Activated CD8-positive, alpha-beta T cell treated with anti-CD3 and anti-CD28 coated beads, Interleukin-2, amount 10 ng/mL, durations not matched to agents 7 days and 5 days (primary cell): ENCODE results near the gene HOXA10. TPM values are rescaled to one million over a fixed set of nuclear protein-coding genes. Genes with fewer than 3 reads are reported as not detected.

ENCODE experiments used
- ATAC-seq: fragments of 150-1000 bp; cut with Tn5 transposase; one replicate; pipeline ENCODE4 v1.10.0; 2021; ENCODE audit warnings: moderate library complexity
- CTCF ChIA-PET: fragments of 350-600 bp; sonication (Branson Sonifier 250); formaldehyde crosslinking; loops from one replicate; lab custom pipeline; 2021; ENCODE audit warnings: antibody characterized with exemption; lab: Charles Lee
- POLR2A ChIA-PET: fragments of 350-600 bp; sonication (Branson Sonifier 250); formaldehyde crosslinking; loops from one replicate; lab custom pipeline; 2021; ENCODE audit warnings: antibody characterized with exemption; lab: Charles Lee
- DNase-seq: peaks from one replicate; pipeline ENCODE4 v3.0.0-alpha.2; 2020
- H3K27ac Mint-ChIP-seq: one replicate; pipeline ENCODE4 v1.8.0; 2021; ENCODE audit warnings: mild to moderate bottlenecking, mixed read lengths
- H3K27me3 Mint-ChIP-seq: one replicate; pipeline ENCODE4 v1.8.0; 2021; ENCODE audit warnings: low read depth, mixed read lengths
- H3K36me3 Mint-ChIP-seq: one replicate; pipeline ENCODE4 v1.8.0; 2021; ENCODE audit warnings: low read depth, mixed read lengths
- H3K4me1 Mint-ChIP-seq: one replicate; pipeline ENCODE4 v1.8.0; 2021; ENCODE audit warnings: low read depth, mixed read lengths
- H3K4me3 Mint-ChIP-seq: one replicate; pipeline ENCODE4 v1.8.0; 2021; ENCODE audit warnings: mild to moderate bottlenecking, mixed read lengths
- H3K9me3 Mint-ChIP-seq: one replicate; pipeline ENCODE4 v1.8.0; 2022; ENCODE audit warnings: mixed read lengths; ENCODE audit not compliant: insufficient read depth
- total RNA-seq, 2 experiments: library from RNA; stranded (reverse); gene quantifications; one replicate each; pipeline ENCODE4 v1.2.3, GENCODE V29; 2021

Gene HOXA10
- total RNA-seq, 2 experiments from 2014 or later = not detected

DNA sequence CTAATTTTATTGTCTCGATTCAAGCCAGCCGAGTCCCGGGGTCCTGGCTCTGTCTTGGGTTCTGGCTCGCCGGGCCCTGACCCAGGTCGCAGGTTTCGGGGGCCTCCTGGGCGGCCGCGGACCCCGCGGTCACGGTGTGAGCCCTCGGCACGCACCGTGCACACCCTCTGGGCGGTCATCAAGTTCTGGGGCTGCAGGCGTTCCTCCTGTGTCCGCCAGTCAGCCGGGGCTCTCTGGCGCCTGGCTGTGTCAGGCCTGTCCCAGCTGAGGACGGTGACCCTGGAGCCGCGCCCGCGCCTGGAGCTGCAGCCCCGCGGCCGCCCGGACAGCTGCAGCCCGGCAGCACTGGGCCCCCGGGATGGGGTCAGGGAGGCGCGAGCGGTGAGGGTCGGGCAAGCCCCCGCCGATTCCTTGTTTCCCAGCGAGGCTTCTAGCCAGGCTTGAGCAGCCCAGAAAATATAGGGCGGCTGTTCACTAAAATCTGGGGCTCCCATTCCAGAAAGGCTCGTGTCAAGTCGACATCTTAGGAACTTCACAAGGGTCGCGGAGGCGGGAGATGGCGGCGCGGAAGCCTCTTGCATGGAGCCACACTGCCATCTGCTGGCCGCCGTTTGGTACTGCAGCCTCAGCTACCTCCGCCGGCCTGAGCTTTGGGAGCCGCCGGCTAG, 13.4 kb downstream of the HOXA10 start:
- ChIA-PET CTCF (interaction anchor here (0.7 to 4.7 kb wide), 25 partner anchors 8 to 790 kb away, joined by 3 to 85 read pairs (median 4); partner anchors contain the start of genes HOXA3 and HOXA5), POLR2A (no interaction called here)
- Mint-ChIP-seq H3K36me3 (peaks cover 9% of the 10 kb centered on the region), H3K9me3 (no peaks in the 10 kb centered on the region), H3K4me3 (peak overlapping the region; percentile 65), H3K4me1 (peaks cover 17% of the 10 kb centered on the region), H3K27ac (no peak overlapping the region), H3K27me3 (peaks cover 77% of the 10 kb centered on the region)
- peak; percentile 74 for ATAC-seq
- peak; percentile 85 for DNase-seq

DNA sequence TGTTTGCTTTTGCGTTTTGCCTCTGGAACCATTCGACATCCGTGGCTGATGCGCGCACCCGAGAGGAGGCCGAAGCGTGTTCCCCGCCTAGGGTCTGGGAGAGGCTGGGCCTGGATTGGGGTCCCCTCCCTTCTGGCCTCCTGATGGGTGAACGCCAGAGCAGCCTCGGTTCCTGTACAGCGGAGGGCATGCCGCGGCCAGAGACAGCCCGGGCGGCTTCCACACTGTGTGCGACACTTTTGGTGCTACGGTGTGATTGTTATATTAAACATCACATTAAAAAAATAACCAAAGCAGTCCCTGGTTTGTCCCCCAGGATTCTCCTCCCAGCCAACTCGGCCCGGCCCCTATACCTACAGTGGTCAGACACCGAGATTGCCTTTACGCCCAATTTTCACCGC, 14.0 kb downstream of the HOXA10 start:
- no peaks in the 10 kb centered on the region for H3K9me3 Mint-ChIP-seq
- peaks cover 18% of the 10 kb centered on the region for H3K4me1 Mint-ChIP-seq
- ChIA-PET POLR2A (no interaction called here), CTCF (interaction anchor here (1.1 to 4.7 kb wide), 19 partner anchors 10 to 790 kb away, joined by 3 to 85 read pairs (median 5); partner anchors contain the start of gene HOXA5)
- no peak for DNase-seq
- peaks cover 78% of the 10 kb centered on the region for H3K27me3 Mint-ChIP-seq
- H3K27ac Mint-ChIP-seq = no peak overlapping the region
- peaks cover 10% of the 10 kb centered on the region for H3K36me3 Mint-ChIP-seq
- peak; percentile 22 for ATAC-seq
- peak overlapping the region; percentile 20 for H3K4me3 Mint-ChIP-seq

DNA sequence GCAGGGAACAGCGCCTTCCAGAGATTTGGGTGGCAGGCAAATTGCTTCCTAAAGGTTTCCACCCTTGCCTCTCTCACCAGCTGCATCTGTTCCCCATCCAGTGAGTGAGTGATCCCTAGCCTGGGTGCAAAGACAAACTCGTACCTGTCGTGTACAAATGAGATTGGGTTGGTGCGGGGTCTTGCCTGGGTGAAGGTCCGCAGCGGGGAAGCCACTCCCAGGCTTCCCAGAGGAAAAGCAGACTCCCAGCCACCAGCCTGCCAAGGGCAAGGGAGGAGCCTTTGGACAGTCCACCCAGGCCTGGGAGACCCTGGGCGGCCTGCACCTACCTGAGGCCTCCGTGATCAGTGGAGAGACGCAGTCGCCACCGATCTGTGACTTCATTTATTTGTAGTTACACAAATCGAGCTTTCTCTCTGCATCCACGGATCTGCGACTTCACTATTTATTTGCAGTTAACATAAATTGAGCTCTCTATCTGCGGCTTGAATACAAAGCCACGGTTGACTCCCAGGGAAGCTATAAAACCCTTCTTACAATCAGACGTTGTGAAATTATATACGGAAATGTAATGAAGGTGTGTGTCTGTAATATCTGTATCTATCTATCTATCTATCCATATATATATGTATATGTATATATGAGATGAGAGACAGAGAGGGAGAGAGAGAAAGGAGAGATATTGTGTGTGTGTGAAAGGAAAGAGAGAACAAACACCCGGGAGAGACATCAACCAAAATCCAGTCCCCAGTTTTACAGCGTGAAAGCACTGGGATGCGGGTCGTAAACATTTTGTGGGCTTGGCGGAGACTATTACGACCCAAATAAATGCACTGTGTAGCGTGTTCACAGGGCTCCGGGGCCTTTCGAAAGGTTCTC, 14.6 kb downstream of the HOXA10 start:
- Mint-ChIP-seq H3K4me1 (peaks cover 21% of the 10 kb centered on the region), H3K9me3 (no peaks in the 10 kb centered on the region), H3K36me3 (peaks cover 13% of the 10 kb centered on the region), H3K27me3 (peaks cover 80% of the 10 kb centered on the region), H3K4me3 (peak overlapping the region; percentile 20), H3K27ac (no peak overlapping the region)
- CTCF ChIA-PET = interaction anchor here (0.7 to 1.8 kb wide), 9 partner anchors 9 to 790 kb away, joined by 3 to 6 read pairs (median 3); no protein-coding TSS in a partner anchor
- ATAC-seq (no peak), DNase-seq (no peak)
- POLR2A ChIA-PET = no interaction called here

DNA sequence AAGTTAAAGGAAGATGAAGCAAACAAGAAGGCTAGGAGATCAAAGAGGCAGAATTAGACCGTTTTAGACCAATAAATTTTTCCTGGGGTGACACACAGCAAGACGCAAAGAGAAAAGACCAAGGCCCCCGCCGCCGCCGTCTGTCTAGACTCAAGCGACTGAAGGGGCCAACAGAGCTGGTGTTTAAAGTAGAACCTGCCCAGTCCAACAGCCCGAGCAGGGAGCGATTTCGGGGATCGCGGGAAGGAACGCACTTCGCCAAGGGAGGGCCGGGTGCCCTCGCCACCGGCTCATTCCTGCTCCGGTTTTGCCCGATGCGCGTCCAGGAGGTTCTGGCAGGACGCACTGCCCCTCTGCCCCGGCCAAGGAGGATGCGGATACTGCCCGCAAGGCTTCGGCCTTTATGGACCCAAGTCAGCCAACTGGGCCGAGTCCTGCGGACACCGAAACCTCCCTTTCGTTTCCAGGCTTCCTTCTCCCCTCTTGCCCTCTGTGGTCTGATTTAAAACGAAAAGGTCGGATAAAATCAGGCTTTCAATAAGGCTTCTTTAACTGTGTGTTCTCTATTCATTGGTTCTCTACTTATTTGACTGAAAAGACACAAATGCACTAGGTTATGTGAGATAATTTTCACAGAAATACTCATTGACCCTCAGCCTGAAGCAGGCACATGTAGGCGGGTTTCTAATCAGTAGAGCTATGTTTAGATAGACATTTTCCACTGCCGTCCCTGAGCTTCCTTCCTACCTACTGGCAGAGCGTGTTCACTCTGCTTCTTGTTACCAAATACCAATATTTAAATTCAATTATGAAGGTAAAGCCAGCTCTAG, 15.5 kb downstream of the HOXA10 start:
- Mint-ChIP-seq H3K4me3 (peak overlapping the region; percentile 42), H3K9me3 (no peaks in the 10 kb centered on the region), H3K27me3 (peaks cover 81% of the 10 kb centered on the region), H3K27ac (no peak overlapping the region), H3K4me1 (peaks cover 23% of the 10 kb centered on the region), H3K36me3 (peaks cover 10% of the 10 kb centered on the region)
- ATAC-seq = no peak
- ChIA-PET CTCF (interaction anchor here (0.7 to 1.8 kb wide), 10 partner anchors 9 to 789 kb away, joined by 3 to 6 read pairs (median 4); no protein-coding TSS in a partner anchor), POLR2A (no interaction called here)
- no peak for DNase-seq

DNA sequence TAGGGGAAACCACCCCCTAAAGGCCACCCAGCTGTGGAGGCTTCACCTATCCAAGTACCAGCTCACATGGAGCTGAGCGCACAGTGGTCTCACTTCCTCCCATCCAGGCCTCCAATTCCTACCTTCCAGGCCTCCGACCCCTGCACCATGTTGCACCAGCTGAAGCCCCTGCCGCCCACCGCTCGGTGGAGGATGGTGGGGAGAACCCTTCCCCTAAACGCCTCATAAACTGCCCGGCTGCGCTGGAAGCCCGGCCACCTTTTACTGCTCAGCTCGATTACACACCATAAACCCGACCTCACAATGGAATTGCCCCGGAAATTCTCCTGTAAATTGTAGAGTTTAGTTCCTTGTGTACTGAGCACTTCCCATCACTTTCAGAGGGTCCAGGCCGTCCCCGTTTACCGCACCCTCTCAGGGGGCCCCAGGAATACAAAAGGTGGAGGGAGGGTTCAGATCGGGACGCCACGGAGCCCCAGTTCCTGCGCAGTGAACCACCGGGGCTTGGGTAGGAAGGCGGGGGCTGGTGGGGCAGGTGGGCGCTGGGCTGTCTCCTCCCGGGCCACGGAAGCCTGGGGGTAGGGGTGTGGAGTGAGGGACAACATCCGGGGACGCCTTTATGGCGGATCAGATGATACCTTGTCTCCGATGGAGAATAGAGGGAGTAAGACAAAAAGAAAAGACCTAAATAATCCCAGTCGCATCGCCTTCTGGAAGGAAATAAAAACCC, 16.3 kb downstream of the HOXA10 start:
- CTCF ChIA-PET = interaction anchor here (0.8 to 1.8 kb wide), 5 partner anchors 22 to 788 kb away, joined by 3 to 5 read pairs (median 4); partner anchors contain the start of gene EVX1
- H3K4me1 Mint-ChIP-seq = peaks cover 23% of the 10 kb centered on the region
- H3K36me3 Mint-ChIP-seq = peaks cover 10% of the 10 kb centered on the region
- no peaks in the 10 kb centered on the region for H3K9me3 Mint-ChIP-seq
- no peak overlapping the region for H3K27ac Mint-ChIP-seq
- POLR2A ChIA-PET = no interaction called here
- ATAC-seq (no peak), DNase-seq (no peak)
- H3K4me3 Mint-ChIP-seq = peak overlapping the region; percentile 45
- H3K27me3 Mint-ChIP-seq = peaks cover 81% of the 10 kb centered on the region

DNA sequence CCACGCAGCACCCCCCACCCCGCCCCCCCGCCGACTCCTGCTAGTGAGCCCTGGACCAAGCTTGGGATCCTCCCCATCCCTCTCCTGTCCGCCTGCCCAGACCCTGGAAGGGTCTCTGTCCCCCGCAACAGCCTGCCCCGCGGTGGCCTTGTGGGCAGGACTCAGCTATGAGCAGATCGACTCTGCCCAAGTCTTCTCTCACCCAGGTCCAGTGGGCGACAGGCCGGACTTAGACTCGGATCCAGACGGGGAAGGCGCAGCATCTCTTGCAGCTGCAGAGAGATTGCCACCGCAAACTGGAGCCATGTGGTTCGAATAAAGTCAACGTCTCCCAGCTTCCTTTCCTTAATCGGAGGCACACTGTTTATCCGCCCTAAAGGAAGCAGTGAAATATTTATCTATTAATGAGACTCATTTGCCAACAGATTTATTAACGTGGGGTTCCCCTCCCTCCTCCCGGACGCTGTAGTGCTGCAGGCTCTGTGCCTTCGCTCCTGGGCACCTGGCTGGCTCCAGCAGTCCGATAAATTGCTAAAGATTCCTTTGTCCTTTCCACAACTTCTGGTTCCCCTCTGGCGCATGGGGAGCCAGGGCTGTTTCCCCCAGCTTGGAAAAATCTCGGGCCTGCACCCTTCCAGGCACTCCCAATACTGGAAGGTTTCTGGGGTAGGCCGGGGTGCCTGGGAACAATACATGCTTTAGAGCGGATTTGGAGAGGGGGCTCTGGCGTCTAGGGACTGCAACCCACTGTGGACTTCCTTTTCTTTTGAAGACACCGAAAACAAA, 17.0 kb downstream of the HOXA10 start:
- H3K36me3 Mint-ChIP-seq = peaks cover 10% of the 10 kb centered on the region
- DNase-seq (no peak), ATAC-seq (no peak)
- H3K27ac Mint-ChIP-seq = peak overlapping the region; percentile 76
- ChIA-PET POLR2A (no interaction called here), CTCF (interaction anchor here (0.8 to 1.7 kb wide), 2 partner anchors 23 to 85 kb away, joined by 3 to 4 read pairs; partner anchors contain the start of gene EVX1)
- H3K4me3 Mint-ChIP-seq = peak overlapping the region; percentile 45
- peaks cover 25% of the 10 kb centered on the region for H3K4me1 Mint-ChIP-seq
- no peaks in the 10 kb centered on the region for H3K9me3 Mint-ChIP-seq
- H3K27me3 Mint-ChIP-seq = peaks cover 81% of the 10 kb centered on the region

DNA sequence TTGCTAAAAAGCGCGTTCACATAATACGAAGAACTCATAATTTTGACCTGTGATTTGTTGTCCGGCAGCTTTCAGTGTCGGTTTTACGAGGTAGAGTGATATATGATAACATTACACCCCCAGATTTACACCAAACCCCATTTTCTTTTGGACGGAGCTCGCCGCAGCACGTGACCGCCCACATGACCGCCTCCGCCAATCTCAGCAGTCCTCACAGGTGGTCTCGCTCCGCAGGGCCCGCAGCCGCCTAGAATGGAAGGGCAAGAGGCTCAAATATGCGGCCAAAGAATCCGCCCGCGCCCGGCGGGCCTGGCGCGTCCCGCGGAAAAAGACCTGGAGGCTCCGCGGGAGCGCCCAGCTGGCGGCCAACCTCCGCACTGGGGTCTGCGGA, 17.6 kb downstream of the HOXA10 start, which contains the start of gene HOXA7:
HOXA7 (minus strand) TSS at position 168 of the 391 bp plus-strand sequence; CDS start at position 38, 130 bp downstream.
- CTCF ChIA-PET = interaction anchor here (1.7 kb wide), 1 partner anchor 86 kb away, joined by 4 read pairs; the partner anchor contains the start of gene EVX1
- Mint-ChIP-seq H3K27me3 (peaks cover 86% of the 10 kb centered on the region), H3K4me1 (peaks cover 31% of the 10 kb centered on the region), H3K27ac (peak within 1 kb of the TSS; percentile 76), H3K4me3 (peak within 1 kb of the TSS; percentile 49), H3K9me3 (no peaks in the 10 kb centered on the region), H3K36me3 (peaks cover 10% of the 10 kb centered on the region)
- DNase-seq (no peak), ATAC-seq (no peak)
- POLR2A ChIA-PET = no interaction called here

DNA sequence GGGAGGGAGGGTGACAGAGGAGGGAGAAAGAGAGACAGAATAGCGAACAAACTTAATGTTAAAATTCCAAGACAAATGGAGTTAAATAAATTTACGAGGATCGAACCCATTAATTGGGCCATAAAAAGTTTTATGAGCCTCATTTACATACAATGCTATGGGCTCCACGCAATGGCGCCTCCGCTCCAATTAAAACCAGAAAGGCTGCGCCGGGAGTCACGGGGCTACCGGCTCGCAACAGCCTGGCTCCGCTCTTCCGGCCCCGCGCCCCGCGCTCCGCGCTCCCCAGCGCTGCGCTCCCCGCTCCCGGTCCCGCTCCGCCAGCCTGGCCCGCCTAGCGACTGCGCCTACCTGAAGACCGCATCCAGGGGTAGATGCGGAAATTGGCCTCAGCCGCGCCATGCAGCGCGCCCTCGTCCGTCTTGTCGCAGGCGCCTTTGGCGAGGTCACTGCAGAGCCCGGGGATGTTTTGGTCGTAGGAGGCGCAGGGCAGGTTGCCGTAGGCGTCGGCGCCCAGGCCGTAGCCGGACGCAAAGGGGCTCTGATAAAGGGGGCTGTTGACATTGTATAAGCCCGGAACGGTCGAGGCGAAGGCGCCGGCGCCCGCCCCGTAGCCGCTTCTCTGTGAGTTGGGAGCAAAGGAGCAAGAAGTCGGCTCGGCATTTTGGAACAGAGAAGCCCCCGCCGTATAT, 18.2 kb downstream of the HOXA10 start:
- POLR2A ChIA-PET = interaction anchor here (0.6 kb wide), 1 partner anchor 587 kb away, joined by 3 read pairs; no protein-coding TSS in a partner anchor
- ATAC-seq = no peak

DNA sequence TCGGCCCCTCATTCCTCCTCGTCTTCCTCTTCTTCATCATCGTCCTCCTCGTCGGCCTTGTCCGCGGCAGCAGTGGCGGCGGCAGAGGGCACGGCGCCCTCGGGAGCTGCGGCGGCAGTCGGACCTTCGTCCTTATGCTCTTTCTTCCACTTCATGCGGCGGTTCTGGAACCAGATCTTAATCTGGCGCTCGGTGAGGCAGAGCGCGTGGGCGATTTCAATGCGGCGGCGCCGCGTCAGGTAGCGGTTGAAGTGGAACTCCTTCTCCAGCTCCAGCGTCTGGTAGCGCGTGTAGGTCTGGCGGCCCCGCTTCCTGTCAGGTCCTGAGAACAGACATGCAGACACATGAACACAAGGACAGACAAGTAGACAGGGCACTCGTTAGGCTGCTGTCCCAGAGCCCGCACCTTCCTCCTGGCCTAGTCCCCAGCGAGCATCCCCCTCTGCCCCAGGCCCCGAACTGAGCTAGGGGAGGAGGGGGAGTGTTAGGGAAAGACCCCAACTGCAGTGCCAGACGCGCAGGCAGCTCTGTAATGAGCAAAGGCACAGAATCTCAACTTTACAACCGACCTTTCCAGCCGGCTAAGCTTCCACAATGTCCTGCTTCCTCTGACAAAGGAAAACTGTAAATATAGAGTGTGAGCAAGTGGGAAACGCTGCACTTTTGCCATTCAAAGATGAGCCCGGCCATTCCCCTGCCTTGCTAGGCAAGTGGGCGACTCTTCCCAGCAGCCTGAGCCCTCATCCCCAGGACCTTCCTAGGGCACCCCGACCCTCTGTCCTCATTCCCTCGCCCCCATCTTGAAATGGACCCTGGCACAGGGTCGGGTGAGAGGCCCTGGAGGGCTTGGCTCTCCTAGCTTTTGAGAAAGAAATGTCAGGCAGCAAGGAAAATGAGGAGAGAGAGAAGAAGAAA, 19.0 kb downstream of the HOXA10 start:
- POLR2A ChIA-PET = interaction anchor here (0.6 kb wide), 1 partner anchor 588 kb away, joined by 3 read pairs; no protein-coding TSS in a partner anchor
- Mint-ChIP-seq H3K9me3 (no peaks in the 10 kb centered on the region), H3K27ac (peak overlapping the region; percentile 69), H3K27me3 (peaks cover 92% of the 10 kb centered on the region), H3K4me1 (peaks cover 42% of the 10 kb centered on the region), H3K4me3 (peak overlapping the region; percentile 49), H3K36me3 (peaks cover 10% of the 10 kb centered on the region)
- ATAC-seq (no peak), DNase-seq (no peak)
- CTCF ChIA-PET = interaction anchor here (0.9 kb wide), 1 partner anchor 41 kb away, joined by 3 read pairs; no protein-coding TSS in a partner anchor

More for the DNA sequence above, 18.2 kb downstream of the HOXA10 start:
- Mint-ChIP-seq H3K4me3 (peak overlapping the region; percentile 49), H3K36me3 (peaks cover 10% of the 10 kb centered on the region), H3K27ac (peak overlapping the region; percentile 69), H3K27me3 (peaks cover 89% of the 10 kb centered on the region), H3K9me3 (no peaks in the 10 kb centered on the region), H3K4me1 (peaks cover 35% of the 10 kb centered on the region)
- CTCF ChIA-PET = no interaction called here
- no peak for DNase-seq
